ENCODE measurements around the gene ZNF362.
"Not testable (repeated sequence)": the region's sequence is repeated elsewhere in the genome, so short reads cannot be mapped to it uniquely, and the experiment has no call there.

Gene ZNF362

GRCh38 chr1:33288976-33289857 is 32.9 kb downstream of the ZNF362 start:
- FAIRE-seq = no peak

- FAIRE-seq = no peak
Observed at GRCh38 chr1:33289858-33290154, 33.5 kb downstream of the ZNF362 start.

GRCh38 chr1:33290615-33291014 is 34.3 kb downstream of the ZNF362 start:
- not testable (repeated sequence) for FAIRE-seq

- FAIRE-seq = no peak
Observed at GRCh38 chr1:33292726-33293340, 36.5 kb downstream of the ZNF362 start.

GRCh38 chr1:33294071-33295010 is 38.0 kb downstream of the ZNF362 start:
- FAIRE-seq = no peak

- no peak for FAIRE-seq
Observed at GRCh38 chr1:33295023-33295422, 38.7 kb downstream of the ZNF362 start.

- FAIRE-seq = no peak
Observed at GRCh38 chr1:33295450-33296081, 39.3 kb downstream of the ZNF362 start.

- FAIRE-seq = no peak
Observed at GRCh38 chr1:33296082-33296458, 39.8 kb downstream of the ZNF362 start.

GRCh38 chr1:33296824-33297223 is 40.5 kb downstream of the ZNF362 start:
- FAIRE-seq = no peak

GRCh38 chr1:33297911-33298622 is 41.8 kb downstream of the ZNF362 start:
- FAIRE-seq = no peak

GRCh38 chr1:33298623-33299277 is 42.5 kb downstream of the ZNF362 start:
- no peak for FAIRE-seq

GRCh38 chr1:33299461-33300155 is 43.3 kb downstream of the ZNF362 start:
- no peak for FAIRE-seq

GRCh38 chr1:33300673-33301072 is 44.4 kb downstream of the ZNF362 start:
- FAIRE-seq = no peak

- no peak for FAIRE-seq
Observed at GRCh38 chr1:33301273-33301984, 45.1 kb downstream of the ZNF362 start.

GRCh38 chr1:33302325-33302724 is 46.0 kb downstream of the ZNF362 start:
- no peak for FAIRE-seq

- no peak for FAIRE-seq
Observed at GRCh38 chr1:33305016-33305415, 48.7 kb downstream of the ZNF362 start.

GRCh38 chr1:33305816-33306652 is 49.7 kb downstream of the ZNF362 start:
- FAIRE-seq = no peak

- FAIRE-seq = no peak
Observed at GRCh38 chr1:33306653-33307493, 50.6 kb downstream of the ZNF362 start.

GRCh38 chr1:33307494-33307864 is 51.2 kb downstream of the ZNF362 start:
- FAIRE-seq = no peak

Data from TTC549 (cell line).